NCI-H1694 (cell line): ENCODE measurements around the gene TMEM141.
"Not testable (repeated sequence)": the region's sequence is repeated elsewhere in the genome, so short reads cannot be mapped to it uniquely, and the experiment has no call there.

ENCODE experiments used
- DNase-seq: peaks from one replicate; lab custom pipeline; 2025; lab: John Stamatoyannopoulos, UW

The TMEM141 gene

DNA sequence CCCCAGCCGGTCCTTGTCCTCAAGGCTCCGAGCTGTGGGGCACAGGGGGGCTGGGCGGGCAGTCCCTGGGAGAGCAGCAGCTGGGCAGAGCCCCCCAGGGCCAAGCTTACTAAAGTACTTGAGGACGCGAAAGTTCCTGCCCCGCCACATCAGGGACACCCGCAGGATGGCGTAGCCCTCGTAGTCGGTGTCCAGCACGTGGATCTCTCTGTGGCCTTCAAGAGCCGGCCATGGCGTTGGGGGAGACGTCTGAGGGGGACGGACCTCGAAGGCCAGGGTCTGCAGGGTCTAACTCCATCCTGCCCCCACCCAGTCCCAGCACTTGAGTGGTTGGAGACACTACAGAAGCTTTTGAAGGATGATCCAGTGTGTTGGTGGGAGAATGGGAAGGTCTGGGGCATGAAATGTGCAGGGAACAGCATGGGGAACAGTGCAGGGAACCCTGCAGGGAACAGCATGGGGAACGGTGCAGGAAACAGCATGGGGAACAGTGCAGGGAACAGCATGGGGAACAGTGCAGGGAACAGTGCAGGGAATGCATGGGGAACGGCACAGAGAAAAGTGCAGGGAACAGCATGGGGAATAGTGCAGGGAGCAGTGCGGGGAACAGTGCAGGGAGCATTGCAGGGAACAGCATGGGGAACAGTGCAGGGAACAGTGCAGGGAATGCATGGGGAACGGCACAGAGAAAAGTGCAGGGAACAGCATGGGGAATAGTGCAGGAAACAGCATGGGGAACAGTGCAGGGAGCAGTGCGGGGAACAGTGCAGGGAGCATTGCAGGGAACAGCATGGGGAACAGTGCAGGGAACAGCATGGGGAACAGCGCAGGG is 35.6 kb upstream of the TMEM141 start:
- DNase-seq = not testable (repeated sequence)

DNA sequence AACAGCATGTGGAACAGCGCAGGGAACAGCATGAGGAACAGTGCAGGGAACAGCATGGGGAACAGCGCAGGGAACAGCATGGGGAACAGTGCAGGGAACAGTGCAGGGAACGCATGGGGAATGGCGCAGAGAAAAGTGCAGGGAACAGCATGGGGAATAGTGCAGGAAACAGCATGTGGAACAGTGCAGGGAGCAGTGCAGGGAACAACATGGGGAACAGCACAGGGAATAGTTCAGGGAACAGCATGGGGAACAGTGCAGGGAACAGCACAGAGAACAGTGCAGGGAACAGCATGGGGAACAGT is 35.1 kb upstream of the TMEM141 start:
- DNase-seq = no peak

DNA sequence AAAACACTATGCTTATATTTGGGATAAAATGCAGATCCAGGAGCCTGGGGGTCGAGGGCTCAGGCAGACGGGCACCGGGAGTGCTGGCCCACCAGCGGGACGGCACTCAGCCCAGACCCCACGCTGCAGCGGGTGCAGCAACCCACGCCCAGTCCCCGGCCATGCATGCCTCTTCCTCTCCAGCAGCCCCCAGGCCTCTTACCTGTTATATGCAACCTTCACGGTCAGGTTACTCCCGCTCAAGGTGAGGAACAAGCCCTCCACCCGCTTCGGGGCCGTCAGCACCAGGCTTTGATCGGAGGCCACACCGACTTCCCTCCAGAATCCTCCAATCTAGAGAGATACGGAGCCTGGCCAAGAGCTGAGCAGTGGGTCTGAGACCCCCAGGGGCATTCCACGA is 34.3 kb upstream of the TMEM141 start:
- DNase-seq = no peak

DNA sequence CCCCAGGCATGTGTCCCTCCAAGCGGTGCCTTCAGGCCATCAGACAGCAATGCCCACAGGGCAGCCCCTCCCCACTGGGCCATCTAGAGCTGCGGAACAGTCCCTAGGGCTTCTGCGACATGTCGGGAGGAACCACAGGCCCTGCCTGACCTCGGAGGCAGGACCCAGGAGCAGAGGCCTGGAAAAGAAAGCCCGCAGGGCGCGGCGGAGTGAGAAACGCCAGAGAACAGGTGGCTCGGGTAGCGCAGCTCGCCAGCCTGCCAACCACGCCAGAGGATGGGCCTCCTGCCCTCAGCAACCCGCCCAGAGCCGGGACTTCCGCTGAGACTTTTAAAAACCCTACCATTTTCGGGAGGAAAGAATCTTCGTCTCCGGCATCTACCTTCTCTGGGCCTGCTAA is 33.8 kb upstream of the TMEM141 start:
- no peak for DNase-seq

DNA sequence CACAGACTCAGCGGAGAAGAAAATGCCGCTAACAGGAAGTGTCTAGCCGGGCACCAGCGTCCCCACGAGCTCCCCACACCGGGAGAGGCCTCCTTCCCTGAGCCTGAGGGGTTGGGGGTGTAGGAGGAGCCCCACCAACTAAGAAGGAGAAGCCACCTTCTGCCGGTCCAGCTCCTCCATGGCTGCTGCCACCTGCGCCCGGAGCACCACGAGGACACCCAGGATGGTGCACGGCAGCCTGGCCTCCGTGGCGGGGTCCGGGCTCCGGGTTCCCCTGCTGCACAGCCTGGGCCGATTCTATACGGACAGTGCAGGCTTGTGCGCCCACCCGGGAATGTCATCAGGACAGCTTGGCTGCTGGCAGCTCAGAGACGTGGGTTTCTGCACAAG is 33.4 kb upstream of the TMEM141 start:
- DNase-seq = no peak

DNA sequence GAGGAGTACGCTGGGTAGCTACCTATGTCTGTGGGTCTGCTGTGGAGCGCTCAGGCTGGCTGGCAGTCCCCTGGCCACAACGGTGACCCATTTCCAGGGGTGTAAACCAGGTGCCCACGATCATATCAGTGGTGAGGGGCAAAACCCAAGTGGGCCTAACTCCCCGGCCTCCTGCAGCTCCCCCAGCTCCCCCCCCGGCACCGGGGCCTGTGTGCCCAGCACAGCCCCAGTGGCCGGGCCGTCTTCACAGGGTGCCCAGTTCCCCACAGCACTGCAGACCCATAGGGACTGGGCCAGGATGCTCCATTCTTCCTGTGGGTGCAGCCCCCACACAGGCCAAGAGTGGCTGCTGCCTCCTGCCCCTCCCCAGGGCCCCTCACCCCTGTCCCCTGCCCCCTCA is 32.1 kb upstream of the TMEM141 start:
- no peak for DNase-seq

DNA sequence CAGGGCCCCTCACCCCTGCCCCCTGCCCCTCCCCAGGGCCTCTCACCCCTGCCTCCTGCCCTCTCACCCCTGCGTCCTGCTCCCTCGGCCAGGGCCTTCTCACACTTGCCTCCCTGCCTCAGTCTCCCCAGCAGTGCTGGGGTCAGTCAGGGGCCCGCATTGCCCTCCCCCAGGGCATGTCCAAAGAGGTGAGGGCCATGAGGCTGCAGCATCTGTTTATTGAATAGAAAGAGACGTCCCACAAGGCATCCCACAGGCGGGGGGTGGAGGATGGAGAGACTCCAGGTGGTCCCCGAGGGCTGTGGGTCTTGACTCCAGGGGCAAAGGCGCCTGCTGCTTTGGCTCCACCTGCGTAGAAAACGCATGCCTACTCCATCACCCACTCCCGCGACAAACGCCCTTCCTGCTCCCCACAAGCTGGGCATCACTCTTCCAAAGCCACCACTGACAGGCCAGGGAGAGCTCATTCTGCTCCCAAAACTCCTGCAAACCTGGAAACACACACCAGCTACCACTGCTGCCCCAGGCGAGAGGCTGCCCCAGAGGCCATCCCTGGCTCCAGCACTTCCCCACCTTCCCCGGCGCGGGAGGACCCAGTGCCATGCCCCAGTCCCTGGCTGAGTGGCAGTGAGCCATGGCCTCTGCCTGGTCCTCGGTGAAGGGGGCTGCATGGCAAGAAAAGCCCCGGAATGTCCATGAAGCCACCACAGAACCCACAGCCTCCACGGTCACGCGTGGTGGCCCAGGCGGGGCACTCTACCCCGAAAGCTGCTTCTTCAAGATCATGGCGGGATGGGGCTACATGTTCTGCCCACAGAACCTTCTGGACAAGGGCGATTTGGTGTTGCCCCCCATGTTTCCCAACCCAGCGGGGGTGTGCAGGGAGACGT is 31.5 kb upstream of the TMEM141 start:
- DNase-seq = no peak

DNA sequence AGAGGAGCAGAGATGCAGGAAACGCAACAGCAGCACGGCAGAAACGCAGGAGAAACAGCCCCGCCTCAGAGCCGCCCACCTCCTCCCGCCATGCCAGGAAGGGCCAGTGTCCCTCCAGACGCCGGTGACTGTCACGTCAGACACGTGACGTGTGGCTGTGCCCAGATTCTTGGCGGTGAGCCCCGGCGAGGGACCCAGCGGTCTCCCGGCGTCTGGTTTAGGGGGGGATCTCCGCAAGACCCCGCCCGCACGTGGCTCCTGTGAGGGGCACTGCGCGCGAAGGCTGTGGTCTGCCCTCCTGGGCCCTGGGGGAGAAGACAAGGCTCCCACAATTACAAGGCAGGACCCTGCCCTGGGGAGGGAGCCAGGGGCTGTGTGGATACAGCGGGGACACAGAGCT is 30.7 kb upstream of the TMEM141 start:
- no peak for DNase-seq

DNA sequence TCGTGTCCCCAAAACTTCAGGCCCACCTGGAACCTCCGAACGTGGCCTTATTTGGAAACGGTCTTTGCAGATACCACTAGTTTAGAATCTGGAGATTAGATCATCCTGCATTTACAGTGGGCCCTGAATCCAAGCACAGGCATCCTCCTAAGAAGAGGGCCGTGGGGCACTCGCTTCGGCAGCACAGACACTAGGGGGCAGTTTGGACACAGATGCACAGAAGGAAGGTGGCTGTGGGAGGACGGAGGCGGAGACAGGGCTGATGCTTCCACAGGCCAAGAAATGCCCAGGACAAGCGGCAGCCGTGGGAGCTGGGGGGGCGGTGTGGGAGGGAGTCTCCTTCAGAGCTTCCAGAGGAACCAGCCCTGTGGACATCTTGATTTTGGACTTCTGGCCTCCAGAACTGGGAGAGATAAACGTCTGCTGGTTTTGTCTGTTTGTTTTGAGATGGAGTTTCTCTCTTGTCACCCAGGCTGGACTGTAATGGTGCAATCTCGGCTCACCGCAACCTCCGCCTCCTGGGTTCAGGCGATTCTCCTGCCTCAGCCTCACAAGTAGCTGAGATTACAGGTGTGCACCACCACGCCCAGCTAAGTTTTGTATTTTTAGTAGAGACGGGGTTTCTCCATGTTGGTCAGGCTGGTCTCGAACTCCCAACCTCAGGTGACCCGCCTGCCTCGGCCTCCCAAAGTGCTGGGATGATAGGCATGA is 30.2 kb upstream of the TMEM141 start:
- DNase-seq = peak; percentile 3

DNA sequence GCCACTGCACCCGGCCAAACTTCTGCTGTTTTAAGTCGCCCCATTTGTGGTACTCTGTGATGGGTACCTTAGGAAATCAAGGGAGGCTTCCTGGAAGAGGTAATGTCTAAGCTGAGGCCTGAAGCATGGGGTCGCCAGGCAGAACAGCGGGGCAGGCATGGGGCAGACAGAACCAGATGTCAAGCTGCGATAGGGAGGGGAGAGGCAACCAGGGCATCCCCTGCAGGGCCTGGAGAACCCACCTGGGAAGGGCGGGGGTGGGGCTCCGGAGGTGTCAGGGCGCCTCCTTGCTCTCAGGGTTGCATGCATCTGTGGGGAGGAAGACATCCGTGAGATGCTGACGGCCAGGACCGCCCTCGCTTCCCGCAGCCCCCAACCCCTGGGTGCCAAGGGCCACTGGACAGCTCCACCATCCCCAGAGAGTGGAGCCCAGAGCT is 29.6 kb upstream of the TMEM141 start:
- no peak for DNase-seq

DNA sequence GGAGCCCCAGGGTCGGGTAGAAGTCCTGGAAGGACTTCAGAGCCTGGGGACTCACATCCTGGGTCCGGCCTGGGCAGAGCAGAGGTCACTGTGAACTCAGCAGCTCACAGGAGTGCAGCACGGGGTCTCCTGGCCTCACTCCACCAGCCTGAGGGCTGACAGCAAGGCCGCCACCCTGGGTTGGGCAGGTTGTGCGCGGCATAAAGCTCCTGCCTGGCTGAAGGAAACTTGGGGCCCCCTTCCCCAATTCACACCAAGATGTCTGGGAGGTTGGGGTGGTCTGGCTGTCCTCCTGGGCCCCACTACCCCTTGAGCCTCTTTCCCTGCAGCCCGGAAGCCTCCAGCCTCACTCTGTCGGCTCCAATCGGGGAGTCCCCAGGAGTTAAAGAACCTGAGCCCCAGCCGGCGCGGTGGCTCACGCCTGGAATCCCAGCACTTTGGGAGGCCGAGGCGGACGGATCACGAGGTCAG is 28.9 kb upstream of the TMEM141 start:
- DNase-seq = no peak

DNA sequence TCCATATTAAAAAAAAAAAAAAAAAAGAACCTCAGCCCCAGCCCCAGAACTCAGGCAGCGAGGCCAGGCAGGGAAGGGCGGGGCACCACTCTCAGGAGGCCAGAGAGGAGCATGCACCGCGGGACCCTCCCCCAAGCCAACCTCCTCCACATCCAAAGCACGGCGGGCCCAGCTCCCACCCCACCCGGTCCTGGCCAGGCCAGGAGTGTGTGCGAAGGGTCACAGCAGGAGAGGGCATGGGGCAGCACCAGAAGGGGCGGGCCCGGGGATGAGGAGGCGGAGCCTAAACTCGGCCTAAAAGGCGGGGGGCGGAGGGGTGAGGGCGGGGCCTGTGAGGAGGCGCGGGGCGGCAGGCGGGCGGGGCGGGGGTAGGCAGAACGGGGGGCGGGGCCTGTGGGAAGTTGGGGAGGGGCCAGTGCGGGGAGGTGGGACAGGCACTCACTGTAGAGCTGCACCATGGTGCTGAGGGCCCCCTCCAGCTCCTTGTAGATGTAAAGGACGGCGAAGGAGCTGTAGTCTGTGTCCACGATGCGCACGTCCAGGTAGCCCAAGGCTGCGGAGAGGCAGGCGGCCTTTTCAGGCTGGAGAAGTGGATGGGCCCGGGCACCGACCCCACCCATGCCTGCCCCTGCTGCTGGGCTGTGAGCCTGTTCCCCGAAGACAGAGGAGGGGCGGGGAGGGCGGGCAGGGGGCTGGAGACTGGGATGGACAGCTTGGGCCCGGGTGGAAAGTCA is 28.1 kb upstream of the TMEM141 start:
- no peak for DNase-seq

DNA sequence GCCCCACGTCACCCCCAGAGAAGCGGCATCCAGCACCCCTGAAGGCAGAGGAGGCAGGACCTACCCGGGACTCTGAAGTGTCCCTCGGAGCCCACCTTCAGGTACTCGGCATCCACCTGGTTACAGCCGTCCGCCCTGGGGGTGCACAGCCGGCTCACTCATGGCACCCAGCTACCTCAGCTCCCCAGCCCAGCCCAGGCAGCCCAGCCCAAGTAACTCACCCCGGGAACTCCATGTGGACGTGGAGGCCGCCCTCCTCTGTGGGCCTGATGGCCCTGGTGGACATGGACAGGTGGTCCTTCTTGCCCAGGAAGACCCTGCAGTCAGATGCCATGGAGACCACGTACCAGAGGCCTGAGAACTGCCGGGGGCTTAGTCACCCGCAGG is 27.5 kb upstream of the TMEM141 start:
- DNase-seq = no peak

DNA sequence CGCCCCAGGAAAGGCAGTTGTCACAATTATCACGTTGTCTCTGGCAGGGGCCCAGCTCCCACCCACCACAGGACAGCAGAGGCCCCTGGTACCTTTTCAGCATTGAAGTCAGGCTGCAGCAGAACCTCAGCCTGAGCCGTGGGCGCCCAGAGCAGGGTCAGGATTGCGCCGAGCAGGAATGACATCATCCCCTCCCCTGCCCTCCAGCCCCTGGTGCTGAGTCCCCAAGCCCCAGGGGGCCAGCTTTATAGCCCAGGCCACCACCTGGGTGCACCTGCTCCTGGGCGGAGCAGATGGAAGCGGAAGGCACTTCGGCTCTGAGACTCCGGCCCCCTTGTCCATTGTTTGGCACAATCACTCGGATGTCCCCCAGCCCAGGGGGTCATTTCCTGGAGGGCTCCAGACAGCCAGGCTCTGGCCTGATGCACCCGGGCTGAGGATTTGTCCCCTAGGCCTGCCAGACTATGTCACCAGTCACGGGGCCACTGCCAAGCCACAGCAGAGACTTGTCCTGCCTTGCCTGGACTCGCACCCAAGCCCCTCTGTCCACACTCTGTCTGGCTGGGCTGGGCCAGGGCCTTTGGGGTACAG is 26.7 kb upstream of the TMEM141 start, which contains the start of gene LCN15:
Gene LCN15, minus strand, starts transcription at position 218 of the 591 bp plus-strand sequence. Its CDS starts 30 bp downstream, at position 188.
- no peak for DNase-seq

DNA sequence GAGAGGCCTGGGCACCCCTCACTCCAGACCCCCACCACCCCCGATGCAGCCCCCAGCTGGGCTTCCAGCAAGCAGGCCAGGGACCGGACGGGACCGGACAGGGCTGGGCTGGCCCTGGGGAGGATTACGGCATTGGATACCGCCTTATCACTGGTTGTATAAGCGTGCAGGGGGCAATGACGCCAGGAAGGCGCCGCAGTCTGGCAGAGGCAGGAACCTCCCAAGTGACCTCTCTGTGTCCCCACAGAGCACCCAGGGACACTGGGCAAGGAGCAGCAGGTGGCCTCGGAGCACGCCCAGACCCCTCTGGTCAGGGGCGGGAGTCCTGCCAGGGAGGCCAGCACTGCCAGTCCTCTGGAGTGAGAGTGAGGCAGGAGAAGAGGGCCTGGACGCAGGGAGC is 26.1 kb upstream of the TMEM141 start:
- no peak for DNase-seq

DNA sequence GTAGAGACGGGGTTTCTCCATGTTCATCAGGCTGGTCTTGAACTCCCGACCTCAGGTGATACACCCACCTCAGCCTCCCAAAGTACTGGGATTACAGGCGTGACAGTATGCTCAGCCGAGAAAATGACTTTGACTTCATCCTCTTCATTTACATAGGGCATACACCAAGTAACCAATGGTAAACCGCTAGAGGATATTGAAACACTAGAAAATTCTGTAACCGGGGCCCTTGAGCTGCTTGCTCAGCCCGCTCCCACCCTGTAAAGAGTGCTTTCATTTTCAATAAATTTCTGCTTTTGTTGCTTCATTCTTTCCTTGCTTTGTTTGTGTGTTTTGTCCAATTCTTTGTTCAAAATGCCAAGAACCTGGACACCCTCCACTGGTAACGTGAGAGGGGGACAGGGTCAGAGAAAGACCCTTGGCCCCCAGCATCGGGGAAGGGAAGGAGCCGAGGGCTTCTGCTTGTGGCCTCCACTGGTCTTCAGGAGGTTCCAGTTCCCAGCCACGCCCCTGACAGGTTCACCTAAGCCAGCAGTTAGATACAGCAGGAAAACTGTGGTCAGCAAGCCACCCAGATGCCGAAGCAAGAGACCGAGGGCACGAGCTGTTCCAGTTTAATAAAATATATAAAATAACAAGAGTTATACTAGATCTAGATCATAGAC is 25.3 kb upstream of the TMEM141 start:
- DNase-seq = not testable (repeated sequence)

DNA sequence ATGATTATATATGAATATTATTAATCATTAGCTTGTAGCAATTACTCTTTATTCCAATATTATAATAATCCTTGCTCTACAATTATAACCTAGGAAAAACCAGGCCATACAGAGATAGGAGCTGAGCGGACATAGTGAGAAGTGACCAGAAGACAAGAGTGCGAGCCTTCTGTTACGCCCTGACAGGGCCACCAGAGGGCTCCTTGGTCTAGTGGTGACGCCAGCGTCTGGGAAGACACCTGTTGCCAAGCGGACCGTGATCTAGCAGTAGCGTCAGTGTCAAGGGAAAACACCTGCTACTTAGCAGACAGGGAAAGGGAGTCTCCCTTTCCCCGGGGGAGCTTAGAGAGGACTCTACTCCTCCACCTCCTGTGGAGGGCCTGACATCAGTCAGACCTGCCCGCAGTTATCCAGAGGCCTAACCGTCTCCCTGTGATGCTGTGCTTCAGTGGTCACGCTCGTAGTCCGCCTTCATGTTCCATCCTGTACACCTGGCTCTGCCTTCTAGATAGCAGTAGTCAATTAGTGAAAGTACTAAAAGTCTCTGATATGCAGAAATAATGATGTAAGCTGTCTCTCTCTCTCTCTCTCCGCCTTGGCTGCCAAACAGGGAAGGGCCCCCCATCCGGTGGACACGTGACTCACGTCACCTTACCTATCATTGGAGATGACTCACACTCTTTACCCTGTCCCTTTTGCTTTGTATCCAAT is 24.6 kb upstream of the TMEM141 start:
- DNase-seq = not testable (repeated sequence)

DNA sequence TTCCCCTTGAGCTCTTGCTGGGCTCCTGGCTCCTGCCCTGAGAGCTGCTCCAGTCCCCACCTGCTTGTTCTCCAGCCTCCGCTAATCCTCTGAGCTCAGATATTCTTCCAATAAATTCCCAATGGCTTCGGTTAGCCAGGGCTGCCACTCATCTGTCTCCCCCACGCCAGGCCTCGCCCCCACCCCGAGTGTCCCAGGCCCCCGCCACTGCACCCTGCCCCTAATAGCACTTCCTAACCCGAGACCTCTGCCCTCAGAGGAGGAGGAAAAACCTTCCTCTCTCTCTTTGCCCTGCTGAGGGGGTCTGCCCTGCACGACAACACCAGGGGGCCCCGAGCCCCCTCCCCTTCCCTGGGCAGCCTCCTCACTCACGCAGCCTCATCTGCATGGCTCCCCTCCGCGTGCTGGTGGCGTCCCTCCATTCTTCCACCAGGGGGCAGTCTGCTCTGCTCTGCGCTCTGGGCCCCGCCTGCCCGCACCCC is 21.4 kb upstream of the TMEM141 start:
- peak; percentile 52 for DNase-seq

DNA sequence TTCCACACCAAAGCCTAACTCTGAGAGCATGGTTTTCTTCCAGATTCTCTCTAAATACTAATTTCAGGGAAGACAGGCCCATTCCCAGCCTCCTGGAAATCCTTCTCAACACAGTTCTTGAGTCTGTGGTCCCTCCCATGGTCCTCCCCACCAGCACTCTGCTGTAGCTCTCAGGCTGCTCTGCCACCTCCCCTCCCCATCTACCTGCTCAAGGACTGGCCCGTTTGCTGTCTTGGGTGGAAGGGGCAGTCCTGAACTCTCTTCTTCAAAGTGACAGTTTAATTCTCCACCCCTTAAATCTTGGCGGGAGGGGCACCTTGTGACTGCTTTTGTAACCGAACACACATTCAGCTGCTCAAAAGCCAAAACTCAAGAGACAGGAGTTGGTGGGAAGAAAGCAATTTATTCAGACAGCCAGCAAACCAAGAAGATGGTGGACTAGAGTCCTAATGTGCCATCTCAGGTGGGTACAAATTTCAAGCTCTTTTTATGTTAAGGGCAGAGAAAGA is 19.2 kb upstream of the TMEM141 start:
- no peak for DNase-seq
